GM23248 (cell line): ENCODE data around the gene UBE2S. TPM values are rescaled to one million over a fixed set of nuclear protein-coding genes. Genes with fewer than 3 reads are reported as not detected.

Source experiments
- DNase-seq: peaks from one replicate; pipeline ENCODE4 v3.0.0-alpha.2; 2015
- H2AFZ ChIP-seq: fragments of 200-600 bp; sonication (generic); 2 replicates; pipeline ENCODE4 v1.6.1; 2016; ENCODE audit warnings: antibody characterized with exemption
- H3F3A ChIP-seq: fragments of 200-600 bp; sonication (generic); 2 replicates; pipeline ENCODE4 v1.6.1; 2016; ENCODE audit warnings: mild to moderate bottlenecking, antibody characterized with exemption, mixed run types; ENCODE audit not compliant: insufficient read depth
- H3K27ac ChIP-seq: fragments of 200-600 bp; sonication (generic); 2 replicates; pipeline ENCODE4 v1.5.1; 2016; ENCODE audit warnings: mild to moderate bottlenecking
- H3K27me3 ChIP-seq: fragments of 200-600 bp; sonication (generic); replicated peaks from 2 replicates; pipeline ENCODE4 v1.6.1; 2016; ENCODE audit warnings: mild to moderate bottlenecking; ENCODE audit not compliant: insufficient read depth
- H3K36me3 ChIP-seq: fragments of 200-600 bp; sonication (generic); 2 replicates; pipeline ENCODE4 v1.6.1; 2016; ENCODE audit warnings: low read depth, mild to moderate bottlenecking
- H3K4me1 ChIP-seq: fragments of 200-600 bp; sonication (generic); 2 replicates; pipeline ENCODE4 v1.6.1; 2016; ENCODE audit warnings: mild to moderate bottlenecking; ENCODE audit not compliant: insufficient read depth
- H3K4me2 ChIP-seq: fragments of 200-600 bp; sonication (generic); one replicate; pipeline ENCODE4 v1.6.1; 2016; ENCODE audit warnings: mild to moderate bottlenecking; ENCODE audit not compliant: unreplicated experiment
- H3K4me3 ChIP-seq: fragments of 200-600 bp; sonication (generic); 2 replicates; pipeline ENCODE4 v1.5.1; 2016; ENCODE audit warnings: mild to moderate bottlenecking
- H3K79me2 ChIP-seq: fragments of 200-600 bp; sonication (generic); 2 replicates; pipeline ENCODE4 v1.6.1; 2016; ENCODE audit warnings: mild to moderate bottlenecking; ENCODE audit not compliant: insufficient read depth
- H3K9ac ChIP-seq: fragments of 200-600 bp; sonication (generic); 2 replicates; pipeline ENCODE4 v1.6.1; 2016; ENCODE audit warnings: mild to moderate bottlenecking
- H3K9me2 ChIP-seq: fragments of 200-600 bp; sonication (generic); 2 replicates; pipeline ENCODE4 v1.6.1; 2016; ENCODE audit warnings: mixed run types, mild to moderate bottlenecking, moderate library complexity; ENCODE audit not compliant: insufficient read depth
- H3K9me3 ChIP-seq: fragments of 200-600 bp; sonication (generic); one replicate; pipeline ENCODE4 v1.6.1; 2017; ENCODE audit warnings: low read depth
- H4K20me1 ChIP-seq: fragments of 200-600 bp; sonication (generic); 2 replicates; pipeline ENCODE4 v1.6.0; 2016; ENCODE audit not compliant: insufficient read depth
- EZH2 ChIP-seq: fragments of 200-600 bp; sonication (generic); IDR thresholded peaks from 2 replicates; pipeline ENCODE4 v1.6.1; 2018; ENCODE audit warnings: antibody characterized with exemption, mild to moderate bottlenecking; ENCODE audit not compliant: insufficient read depth, poor library complexity, severe bottlenecking
- EZH2phosphoT487 ChIP-seq: fragments of 200-600 bp; sonication (generic); IDR thresholded peaks from 2 replicates; pipeline ENCODE4 v1.6.1; 2018; ENCODE audit warnings: antibody characterized with exemption, moderate library complexity, mild to moderate bottlenecking, low read depth; ENCODE audit not compliant: insufficient read depth
- WGBS, 2 experiments: methylation state at CpG; one replicate each; pipeline ENCODE4 v1.1.6; 2015 to 2017; ENCODE audit warnings: low lambda C conversion rate in 2 of 2, low coverage in 1 of 2; ENCODE audit errors: missing lambda C conversion rate in 2 of 2; 5-methylcytosine and 5-hydroxymethylcytosine counted together
- in situ Hi-C: fragments of 300-500 bp; cut with MboI; formaldehyde crosslinking; loops from 2 replicates; pipeline ENCODE4 v1.15.0; 2020
- polyA plus RNA-seq: library from polyadenylated mRNA; unstranded; fragments of >200 nt; fragmentation: Nextera tagmentation; extraction: Ambion mirVana; gene quantifications from 2 replicates; pipeline ENCODE4 v1.2.1, GENCODE V29; 2016
- total RNA-seq: library from RNA; depleted of rRNA; stranded (reverse); fragments of >200 nt; shearing (Covaris generic); gene quantifications from 2 replicates; pipeline ENCODE4 v1.2.3, GENCODE V29; 2014

The UBE2S gene
- total and polyA plus RNA-seq, 2 experiments from 2014 or later = 82.2 to 106 TPM

DNA sequence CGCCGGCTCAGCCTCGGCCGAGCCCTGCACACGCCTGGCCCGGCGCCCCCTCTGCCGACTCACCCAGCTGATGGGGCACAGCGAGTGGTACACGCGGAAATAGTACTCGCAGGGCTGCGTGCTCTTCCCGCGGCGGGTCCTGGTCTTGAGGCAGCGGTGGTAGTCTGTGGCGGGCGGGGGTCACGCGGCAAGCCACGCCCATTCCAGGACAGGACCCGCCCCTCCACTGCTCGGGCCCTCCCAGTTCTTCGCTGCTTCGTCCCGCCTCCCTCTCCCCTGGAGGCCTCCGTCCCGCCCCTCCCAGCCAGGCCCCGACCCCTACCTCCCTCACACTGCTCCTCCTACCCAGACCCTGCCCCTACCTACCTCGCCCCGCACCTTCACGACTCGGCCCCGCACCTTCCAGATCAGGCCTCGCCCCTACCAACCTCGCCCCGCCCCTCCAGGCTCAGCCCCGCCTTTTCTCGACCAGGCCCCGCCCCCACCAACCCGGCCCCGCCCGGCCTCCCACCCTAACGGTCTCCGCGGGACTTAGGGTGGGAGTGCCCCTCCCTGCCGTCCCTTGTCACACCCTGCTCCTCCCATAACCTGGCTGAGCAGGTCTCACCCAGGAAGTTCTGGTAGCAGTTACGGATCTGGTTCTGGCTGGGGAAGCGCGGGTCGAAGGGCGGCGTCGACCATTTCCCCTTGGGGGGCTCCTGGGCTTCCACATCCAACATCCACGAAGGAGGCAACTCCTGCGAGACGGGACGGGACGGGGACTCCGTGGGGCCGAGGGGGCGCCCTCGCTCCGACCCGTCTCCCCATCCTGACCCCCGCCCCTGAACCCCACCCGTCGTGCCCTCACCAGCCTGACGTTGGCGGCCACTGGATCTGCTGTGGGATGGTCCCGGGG is 53.5 kb downstream of the UBE2S start:
- peak overlapping the region; percentile 54 for H2AFZ ChIP-seq
- peaks cover 40% of the 10 kb centered on the region for H3K27me3 ChIP-seq
- 1 to 5% methylated on average over 30 to 72 of the region's 72 CpGs for WGBS, 2 experiments
- H3K27ac ChIP-seq = no peak overlapping the region
- DNase-seq = peak; percentile 78
- peak overlapping the region; percentile 20; the same call in 1 of the 2 replicates for H3K9ac ChIP-seq
- no peaks in the 10 kb centered on the region for H3K36me3 ChIP-seq
- H3K9me3 ChIP-seq = no peaks in the 10 kb centered on the region
- peak overlapping the region; percentile 75 for H3K4me2 ChIP-seq
- TF ChIP-seq EZH2 = no peak
- no peak for TF ChIP-seq EZH2phosphoT487
- in situ Hi-C loops = no loop called here
- H3K9me2 ChIP-seq = no peaks in the 10 kb centered on the region
- peak overlapping the region; percentile 67 for H3K4me3 ChIP-seq
- H4K20me1 ChIP-seq = no peaks in the 10 kb centered on the region
- no peaks in the 10 kb centered on the region for H3F3A ChIP-seq
- H3K4me1 ChIP-seq = no peaks in the 10 kb centered on the region
- H3K79me2 ChIP-seq = no peaks in the 10 kb centered on the region

- in situ Hi-C loops = no loop called here
- peaks cover 40% of the 10 kb centered on the region for H3K27me3 ChIP-seq
- peak overlapping the region; percentile 75 for H3K4me2 ChIP-seq
- 0 to 3% methylated on average over 23 to 24 of the region's 24 CpGs for WGBS, 2 experiments
- H3K79me2 ChIP-seq = no peaks in the 10 kb centered on the region
- TF ChIP-seq EZH2 = peak; percentile 73
- TF ChIP-seq EZH2phosphoT487 = no peak
- peak overlapping the region; percentile 54 for H2AFZ ChIP-seq
- no peaks in the 10 kb centered on the region for H3F3A ChIP-seq
- H3K9me2 ChIP-seq = no peaks in the 10 kb centered on the region
- peak overlapping the region; percentile 20; the same call in 1 of the 2 replicates for H3K9ac ChIP-seq
- peak overlapping the region; percentile 67 for H3K4me3 ChIP-seq
- H3K9me3 ChIP-seq = no peaks in the 10 kb centered on the region
- H3K4me1 ChIP-seq = no peaks in the 10 kb centered on the region
- H3K27ac ChIP-seq = no peak overlapping the region
- no peaks in the 10 kb centered on the region for H4K20me1 ChIP-seq
- H3K36me3 ChIP-seq = no peaks in the 10 kb centered on the region
- DNase-seq = no peak
Observed at GRCh38 chr19:55353356-55353802, 54.2 kb downstream of the UBE2S start.

- 38 to 46% methylated on average over 25 of the region's 25 CpGs for WGBS, 2 experiments
- H3K4me1 ChIP-seq = no peaks in the 10 kb centered on the region
- in situ Hi-C loops = no loop called here
- DNase-seq = no peak
- no peak overlapping the region for H3K27ac ChIP-seq
- no peaks in the 10 kb centered on the region for H3K9me2 ChIP-seq
- TF ChIP-seq EZH2 = no peak
- TF ChIP-seq EZH2phosphoT487 = no peak
- no peak overlapping the region for H3K4me3 ChIP-seq
- H3K4me2 ChIP-seq = no peak overlapping the region
- no peaks in the 10 kb centered on the region for H3K36me3 ChIP-seq
- no peaks in the 10 kb centered on the region for H3K9me3 ChIP-seq
- H2AFZ ChIP-seq = no peak overlapping the region
- no peaks in the 10 kb centered on the region for H4K20me1 ChIP-seq
- H3F3A ChIP-seq = no peaks in the 10 kb centered on the region
- H3K9ac ChIP-seq = no peak overlapping the region
- H3K79me2 ChIP-seq = no peaks in the 10 kb centered on the region
- H3K27me3 ChIP-seq = peaks cover 40% of the 10 kb centered on the region
Observed at GRCh38 chr19:55352549-55353145, 54.9 kb downstream of the UBE2S start.

GRCh38 chr19:55352040-55352439 is 55.5 kb downstream of the UBE2S start:
- H3K4me3 ChIP-seq = no peak overlapping the region
- H3K27ac ChIP-seq = no peak overlapping the region
- H3K4me1 ChIP-seq = no peaks in the 10 kb centered on the region
- TF ChIP-seq EZH2 (no peak), EZH2phosphoT487 (no peak)
- 70 to 73% methylated on average over 6 of the region's 6 CpGs for WGBS, 2 experiments
- no peaks in the 10 kb centered on the region for H4K20me1 ChIP-seq
- no peak for DNase-seq
- H3K9me2 ChIP-seq = no peaks in the 10 kb centered on the region
- H3K9me3 ChIP-seq = no peaks in the 10 kb centered on the region
- no peak overlapping the region for H2AFZ ChIP-seq
- no peaks in the 10 kb centered on the region for H3K79me2 ChIP-seq
- no peaks in the 10 kb centered on the region for H3K36me3 ChIP-seq
- in situ Hi-C loops = no loop called here
- H3F3A ChIP-seq = no peaks in the 10 kb centered on the region
- no peak overlapping the region for H3K9ac ChIP-seq
- H3K4me2 ChIP-seq = no peak overlapping the region
- H3K27me3 ChIP-seq = peaks cover 40% of the 10 kb centered on the region
